ENCODE data around the gene TMA7B.

- TF ChIP-seq POLR2AphosphoS5 (IDR thresholded peaks at IDR 0.05; ENCODE audit: low read depth, low read length), result no peak
- TF ChIP-seq TCF12 (IDR thresholded peaks at IDR 0.05), result no peak
- TF ChIP-seq CTCF (IDR thresholded peaks at IDR 0.05), result no peak
- no peak for TF ChIP-seq MAX (IDR thresholded peaks at IDR 0.05; ENCODE audit: low read depth)
Observed at GRCh38 chr22:39994566-39995392, 34.6 kb downstream of the TMA7B start, which contains the start of gene FAM83F.
